Measurements from ENCODE around the gene LRRC47. TPM values are rescaled to one million over a fixed set of nuclear protein-coding genes. Genes with fewer than 3 reads are reported as not detected.

LRRC47 gene
- total and polyA plus RNA-seq, 2 of the 13 experiments (the other 11 are each of a cell fraction or from before 2014, with no cell fraction given): 18.3 to 52.5 TPM

DNA sequence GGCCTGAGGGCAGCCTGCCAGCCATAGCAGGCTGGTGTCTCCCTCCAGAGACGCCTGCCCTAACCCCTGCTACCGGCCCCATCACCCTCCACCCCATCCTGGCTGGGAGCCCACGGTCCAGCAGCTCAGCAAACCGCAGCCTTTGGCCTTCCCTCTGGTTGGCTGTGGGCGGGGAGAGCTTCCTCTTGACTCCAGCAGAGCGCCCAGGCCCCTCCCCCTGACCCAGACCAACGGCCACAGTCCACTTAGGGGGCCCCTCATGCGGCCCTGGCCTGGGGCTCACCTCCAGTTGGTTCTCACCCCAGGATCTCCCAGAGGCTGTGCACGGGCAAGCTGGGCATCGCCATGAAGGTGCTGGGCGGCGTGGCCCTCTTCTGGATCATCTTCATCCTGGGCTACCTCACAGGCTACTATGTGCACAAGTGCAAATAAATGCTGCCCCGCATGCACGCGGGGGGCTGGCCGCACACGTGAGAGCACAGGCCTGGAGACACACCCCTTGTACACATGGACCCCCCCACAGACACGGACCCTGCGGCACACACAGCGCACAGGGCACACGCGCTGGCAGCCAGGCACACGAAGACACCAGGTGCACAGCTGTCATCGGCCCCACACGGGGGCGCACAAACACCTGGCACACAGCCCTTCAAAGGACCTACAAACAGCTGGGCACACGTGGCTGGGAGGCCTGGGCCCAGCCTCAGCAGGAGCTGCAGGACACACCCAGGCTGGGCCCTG lies 20.6 kb downstream of the LRRC47 start (continued):
- TF ChIP-seq ZNF101 (CRISPR knock-in tag; IDR thresholded peaks at IDR 0.05; ENCODE audit: borderline replicate concordance, low read depth) (no peak), ZFAT (CRISPR knock-in tag; conservative IDR thresholded peaks at IDR 0.05) (peak; percentile 51; the same call in 1 of the 2 replicates), MAFG (CRISPR knock-in tag; IDR thresholded peaks at IDR 0.05) (no peak; the same call in 1 of the 2 replicates), NONO (IDR thresholded peaks at IDR 0.05) (no peak), NONO (CRISPR knock-in tag; conservative IDR thresholded peaks at IDR 0.05) (peak; percentile 85; the same call in 1 of the 2 replicates), GTF3A (CRISPR knock-in tag; conservative IDR thresholded peaks at IDR 0.05) (no peak), NKX3-1 (CRISPR knock-in tag; IDR thresholded peaks at IDR 0.05) (peak; percentile 82; the same call in 1 of the 2 replicates), ATM (IDR thresholded peaks at IDR 0.05; ENCODE audit: borderline replicate concordance) (no peak), HNRNPH1 (optimal IDR thresholded peaks at IDR 0.05; ENCODE audit: low read depth, low read length) (no peak), BRD4 (CRISPR knock-in tag; IDR thresholded peaks at IDR 0.05) (peak; percentile 69), HINFP (CRISPR knock-in tag; IDR thresholded peaks at IDR 0.05; ENCODE audit: low read depth) (peak; percentile 91; the same call in 1 of the 2 replicates), ZC3H4 (CRISPR knock-in tag; IDR thresholded peaks at IDR 0.05; ENCODE audit: borderline replicate concordance) (peak; percentile 85; the same call in 1 of the 2 replicates), U2AF1 (optimal IDR thresholded peaks at IDR 0.05; ENCODE audit: low read depth, low read length) (no peak), NR2F6 (IDR thresholded peaks at IDR 0.05) (peak; percentile 40; the same call in 1 of the 2 replicates), NR2F6 (CRISPR knock-in tag; IDR thresholded peaks at IDR 0.05) (peak; percentile 58; the same call in 1 of the 2 replicates), RBAK (CRISPR knock-in tag; IDR thresholded peaks at IDR 0.05) (no peak), MAF1 (CRISPR knock-in tag; IDR thresholded peaks at IDR 0.05; ENCODE audit: borderline replicate concordance) (peak; percentile 77; the same call in 1 of the 2 replicates), ATRX (CRISPR knock-in tag; IDR thresholded peaks at IDR 0.05; ENCODE audit: borderline replicate concordance) (no peak), ZNF720 (CRISPR knock-in tag; IDR thresholded peaks at IDR 0.05) (no peak), ZNF431 (CRISPR knock-in tag; IDR thresholded peaks at IDR 0.05; ENCODE audit: borderline replicate concordance, low read depth) (peak; percentile 54; the same call in 1 of the 2 replicates), JDP2 (CRISPR knock-in tag; IDR thresholded peaks at IDR 0.05; ENCODE audit: borderline replicate concordance) (no peak)
- TF ChIP-seq, protein P1, sequence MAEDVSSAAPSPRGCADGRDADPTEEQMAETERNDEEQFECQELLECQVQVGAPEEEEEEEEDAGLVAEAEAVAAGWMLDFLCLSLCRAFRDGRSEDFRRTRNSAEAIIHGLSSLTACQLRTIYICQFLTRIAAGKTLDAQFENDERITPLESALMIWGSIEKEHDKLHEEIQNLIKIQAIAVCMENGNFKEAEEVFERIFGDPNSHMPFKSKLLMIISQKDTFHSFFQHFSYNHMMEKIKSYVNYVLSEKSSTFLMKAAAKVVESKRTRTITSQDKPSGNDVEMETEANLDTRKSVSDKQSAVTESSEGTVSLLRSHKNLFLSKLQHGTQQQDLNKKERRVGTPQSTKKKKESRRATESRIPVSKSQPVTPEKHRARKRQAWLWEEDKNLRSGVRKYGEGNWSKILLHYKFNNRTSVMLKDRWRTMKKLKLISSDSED (CRISPR knock-in tag; IDR thresholded peaks at IDR 0.05): no peak; the same call in 1 of the 2 replicates
- TF ChIP-seq, protein P2, sequence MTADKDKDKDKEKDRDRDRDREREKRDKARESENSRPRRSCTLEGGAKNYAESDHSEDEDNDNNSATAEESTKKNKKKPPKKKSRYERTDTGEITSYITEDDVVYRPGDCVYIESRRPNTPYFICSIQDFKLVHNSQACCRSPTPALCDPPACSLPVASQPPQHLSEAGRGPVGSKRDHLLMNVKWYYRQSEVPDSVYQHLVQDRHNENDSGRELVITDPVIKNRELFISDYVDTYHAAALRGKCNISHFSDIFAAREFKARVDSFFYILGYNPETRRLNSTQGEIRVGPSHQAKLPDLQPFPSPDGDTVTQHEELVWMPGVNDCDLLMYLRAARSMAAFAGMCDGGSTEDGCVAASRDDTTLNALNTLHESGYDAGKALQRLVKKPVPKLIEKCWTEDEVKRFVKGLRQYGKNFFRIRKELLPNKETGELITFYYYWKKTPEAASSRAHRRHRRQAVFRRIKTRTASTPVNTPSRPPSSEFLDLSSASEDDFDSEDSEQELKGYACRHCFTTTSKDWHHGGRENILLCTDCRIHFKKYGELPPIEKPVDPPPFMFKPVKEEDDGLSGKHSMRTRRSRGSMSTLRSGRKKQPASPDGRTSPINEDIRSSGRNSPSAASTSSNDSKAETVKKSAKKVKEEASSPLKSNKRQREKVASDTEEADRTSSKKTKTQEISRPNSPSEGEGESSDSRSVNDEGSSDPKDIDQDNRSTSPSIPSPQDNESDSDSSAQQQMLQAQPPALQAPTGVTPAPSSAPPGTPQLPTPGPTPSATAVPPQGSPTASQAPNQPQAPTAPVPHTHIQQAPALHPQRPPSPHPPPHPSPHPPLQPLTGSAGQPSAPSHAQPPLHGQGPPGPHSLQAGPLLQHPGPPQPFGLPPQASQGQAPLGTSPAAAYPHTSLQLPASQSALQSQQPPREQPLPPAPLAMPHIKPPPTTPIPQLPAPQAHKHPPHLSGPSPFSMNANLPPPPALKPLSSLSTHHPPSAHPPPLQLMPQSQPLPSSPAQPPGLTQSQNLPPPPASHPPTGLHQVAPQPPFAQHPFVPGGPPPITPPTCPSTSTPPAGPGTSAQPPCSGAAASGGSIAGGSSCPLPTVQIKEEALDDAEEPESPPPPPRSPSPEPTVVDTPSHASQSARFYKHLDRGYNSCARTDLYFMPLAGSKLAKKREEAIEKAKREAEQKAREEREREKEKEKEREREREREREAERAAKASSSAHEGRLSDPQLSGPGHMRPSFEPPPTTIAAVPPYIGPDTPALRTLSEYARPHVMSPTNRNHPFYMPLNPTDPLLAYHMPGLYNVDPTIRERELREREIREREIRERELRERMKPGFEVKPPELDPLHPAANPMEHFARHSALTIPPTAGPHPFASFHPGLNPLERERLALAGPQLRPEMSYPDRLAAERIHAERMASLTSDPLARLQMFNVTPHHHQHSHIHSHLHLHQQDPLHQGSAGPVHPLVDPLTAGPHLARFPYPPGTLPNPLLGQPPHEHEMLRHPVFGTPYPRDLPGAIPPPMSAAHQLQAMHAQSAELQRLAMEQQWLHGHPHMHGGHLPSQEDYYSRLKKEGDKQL (CRISPR knock-in tag; IDR thresholded peaks at IDR 0.05; ENCODE audit: low read depth): 0 out of 2 replicates have a peak, but pooled peaks have one; percentile 42
